CD4-positive, alpha-beta T cell (primary cell): ENCODE data around the gene PTPN9. TPM values are rescaled to one million over a fixed set of nuclear protein-coding genes. Genes with fewer than 3 reads are reported as not detected.

Source experiments
- ATAC-seq: fragments of 200-7000 bp; cut with Tn5 transposase; one replicate; pipeline ENCODE4 v1.10.0; 2022; ENCODE audit warnings: mild to moderate bottlenecking; ENCODE audit not compliant: poor library complexity
- CTCF ChIA-PET: fragments of 350-600 bp; sonication (Branson Sonifier 250); formaldehyde crosslinking; loops from one replicate; lab custom pipeline; 2021; ENCODE audit warnings: antibody characterized with exemption, inconsistent platforms; lab: Charles Lee
- POLR2A ChIA-PET: fragments of 350-600 bp; sonication (Branson Sonifier 250); formaldehyde crosslinking; loops from one replicate; lab custom pipeline; 2021; ENCODE audit warnings: antibody characterized with exemption, inconsistent platforms; lab: Charles Lee
- DNase-seq, 14 experiments: peaks; one replicate each; pipeline ENCODE4 v3.0.0-alpha.2; 2013 to 2020; ENCODE audit warnings: mixed read lengths in 2 of 14
- H3K27ac ChIP-seq, 2 donors: one replicate each; pipeline versions ENCODE4 v1.5.1 to v1.7.0; 2013; ENCODE audit warnings: low read length in 2 of 2, low read depth in 1 of 2, mild to moderate bottlenecking in 1 of 2
- H3K27me3 ChIP-seq, 2 experiments: 1 replicate in 1 of 2; 2 replicates in 1 of 2; pipeline versions ENCODE4 v1.6.1 to v1.7.0; 2013; ENCODE audit warnings: low read length in 2 of 2, control low read depth in 1 of 2, mild to moderate bottlenecking in 1 of 2, moderate library complexity in 1 of 2; ENCODE audit not compliant: insufficient read depth in 2 of 2, control insufficient read depth in 1 of 2
- H3K36me3 ChIP-seq: one replicate; pipeline ENCODE4 v1.6.1; 2013; ENCODE audit warnings: low read length, control low read depth; ENCODE audit not compliant: insufficient read depth
- H3K4me1 ChIP-seq: one replicate; pipeline ENCODE4 v1.6.1; 2013; ENCODE audit warnings: low read length, control low read depth; ENCODE audit not compliant: insufficient read depth
- H3K4me3 ChIP-seq: one replicate; pipeline ENCODE4 v1.5.1; 2013; ENCODE audit warnings: mild to moderate bottlenecking, low read length, moderate library complexity
- H3K9me3 ChIP-seq, 2 experiments: 1 replicate in 1 of 2; 2 replicates in 1 of 2; pipeline versions ENCODE4 v1.6.1 to v1.7.0; 2013; ENCODE audit warnings: low read length in 2 of 2, mild to moderate bottlenecking in 2 of 2, control low read depth in 1 of 2, moderate library complexity in 1 of 2; ENCODE audit not compliant: control insufficient read depth in 1 of 2, insufficient read depth in 1 of 2
- H3K27ac Mint-ChIP-seq: one replicate; pipeline ENCODE4 v1.8.0; 2020; ENCODE audit warnings: mixed read lengths
- H3K27me3 Mint-ChIP-seq: one replicate; pipeline ENCODE4 v1.8.0; 2021; ENCODE audit warnings: mixed read lengths
- H3K36me3 Mint-ChIP-seq: one replicate; pipeline ENCODE4 v1.8.0; 2021; ENCODE audit warnings: low read depth, mixed read lengths
- H3K4me1 Mint-ChIP-seq: one replicate; pipeline ENCODE4 v1.8.0; 2021; ENCODE audit warnings: low read depth, mixed read lengths
- H3K4me3 Mint-ChIP-seq: one replicate; pipeline ENCODE4 v1.8.0; 2020; ENCODE audit warnings: mild to moderate bottlenecking, mixed read lengths
- H3K9me3 Mint-ChIP-seq: one replicate; pipeline ENCODE4 v1.8.0; 2020; ENCODE audit warnings: mixed read lengths
- CTCF ChIP-seq: fragments of 200-600 bp; IDR thresholded peaks from one replicate; pipeline ENCODE4 v1.8.0; 2022; ENCODE audit warnings: antibody characterized with exemption, mild to moderate bottlenecking
- intact Hi-C, 2 experiments: fragments of 100-400 bp; cut with DNase I in 1 of 2; cut with micrococcal nuclease in 1 of 2; formaldehyde crosslinking; loops; one replicate each; pipeline versions ENCODE4 v1.15.1 to v1.9.0; 2023 to 2025; cut with DNase I, micrococcal nuclease
- total RNA-seq, 174 experiments: library from RNA in 2 of 174; stranded (reverse) in 2 of 174; gene quantifications; one replicate each; pipeline ENCODE4 v1.2.3 and lab custom pipeline; 2021 to 2026

The PTPN9 gene
- total RNA-seq, 2 experiments from 2014 or later, result 8.1 to 8.2 TPM

- Mint-ChIP-seq H3K27me3 (no peaks in the 10 kb centered on the region), H3K9me3 (no peaks in the 10 kb centered on the region), H3K4me3 (no peak overlapping the region), H3K36me3 (peaks cover 74% of the 10 kb centered on the region), H3K4me1 (peaks cover 19% of the 10 kb centered on the region), H3K27ac (no peak overlapping the region)
- CTCF ChIA-PET, result interaction anchor here (2.3 kb wide), 1 partner anchor 41 kb away, joined by 8 read pairs; the partner anchor contains the start of gene IMP3
- H3K36me3 ChIP-seq, result peaks cover 58% of the 10 kb centered on the region
- ATAC-seq (no peak), DNase-seq (no peak)
- intact Hi-C loops, result no loop called here
- POLR2A ChIA-PET, result no interaction called here
- H3K27ac ChIP-seq, result no peak overlapping the region
- no peak overlapping the region for H3K4me3 ChIP-seq
- no peaks in the 10 kb centered on the region for H3K27me3 ChIP-seq
- peaks cover 21% of the 10 kb centered on the region for H3K4me1 ChIP-seq
- no peak for TF ChIP-seq CTCF
- no peaks in the 10 kb centered on the region for H3K9me3 ChIP-seq
Observed at GRCh38 chr15:75599401-75599800, 20.3 kb upstream of the PTPN9 start.

- POLR2A ChIA-PET, result interaction anchor here (1.0 to 1.5 kb wide), 5 partner anchors 8 to 231 kb away, joined by 3 to 9 read pairs (median 4); partner anchors contain the start of genes IMP3 and SNX33
- intact Hi-C loops, result no loop called here
- H3K27me3 ChIP-seq, result no peaks in the 10 kb centered on the region
- H3K9me3 ChIP-seq, result no peaks in the 10 kb centered on the region
- CTCF ChIA-PET, result interaction anchor here (0.7 to 2.3 kb wide), 6 partner anchors 8 to 44 kb away, joined by 3 to 12 read pairs (median 4); partner anchors contain the start of genes IMP3 and PTPN9
- peaks cover 17% of the 10 kb centered on the region for H3K4me1 ChIP-seq
- no peak for TF ChIP-seq CTCF
- H3K27me3 Mint-ChIP-seq, result no peaks in the 10 kb centered on the region
- H3K27ac Mint-ChIP-seq, result no peak overlapping the region
- H3K36me3 ChIP-seq, result peaks cover 57% of the 10 kb centered on the region
- H3K4me1 Mint-ChIP-seq, result peaks cover 19% of the 10 kb centered on the region
- H3K4me3 Mint-ChIP-seq, result no peak overlapping the region
- ATAC-seq, result no peak
- peaks cover 71% of the 10 kb centered on the region for H3K36me3 Mint-ChIP-seq
- DNase-seq, result no peak
- H3K9me3 Mint-ChIP-seq, result no peaks in the 10 kb centered on the region
- no peak overlapping the region for H3K27ac ChIP-seq
- no peak overlapping the region for H3K4me3 ChIP-seq
Observed at GRCh38 chr15:75598361-75598760, 19.2 kb upstream of the PTPN9 start.

GRCh38 chr15:75597667-75598341, 18.7 kb upstream of the PTPN9 start:
- Histone ChIP-seq H3K9me3 (no peaks in the 10 kb centered on the region), H3K4me3 (no peak overlapping the region), H3K36me3 (peaks cover 57% of the 10 kb centered on the region), H3K27ac (no peak overlapping the region), H3K27me3 (no peaks in the 10 kb centered on the region), H3K4me1 (peaks cover 17% of the 10 kb centered on the region)
- POLR2A ChIA-PET, result interaction anchor here (0.9 to 1.8 kb wide), 9 partner anchors 8 to 231 kb away, joined by 3 to 9 read pairs (median 5); partner anchors contain the start of genes IMP3, PTPN9, SNUPN and SNX33
- peak; percentile 53 for TF ChIP-seq CTCF
- DNase-seq (peak in 8 of 14 experiments; percentile 10 to 62 (median 37)), ATAC-seq (peak; percentile 32)
- Mint-ChIP-seq H3K27ac (no peak overlapping the region), H3K36me3 (peaks cover 71% of the 10 kb centered on the region), H3K9me3 (no peaks in the 10 kb centered on the region), H3K27me3 (no peaks in the 10 kb centered on the region), H3K4me3 (no peak overlapping the region), H3K4me1 (peaks cover 19% of the 10 kb centered on the region)
- intact Hi-C loops, result loop anchor here in 1 of 2 experiments (1.0 kb wide), 1 partner anchor 42 kb away; the partner anchor contains the start of gene IMP3
- CTCF ChIA-PET, result interaction anchor here (0.7 to 2.3 kb wide), 9 partner anchors 8 to 89 kb away, joined by 3 to 12 read pairs (median 4); partner anchors contain the start of genes IMP3 and PTPN9
